ENCODE data around the gene TSPAN32.

The TSPAN32 gene

DNA sequence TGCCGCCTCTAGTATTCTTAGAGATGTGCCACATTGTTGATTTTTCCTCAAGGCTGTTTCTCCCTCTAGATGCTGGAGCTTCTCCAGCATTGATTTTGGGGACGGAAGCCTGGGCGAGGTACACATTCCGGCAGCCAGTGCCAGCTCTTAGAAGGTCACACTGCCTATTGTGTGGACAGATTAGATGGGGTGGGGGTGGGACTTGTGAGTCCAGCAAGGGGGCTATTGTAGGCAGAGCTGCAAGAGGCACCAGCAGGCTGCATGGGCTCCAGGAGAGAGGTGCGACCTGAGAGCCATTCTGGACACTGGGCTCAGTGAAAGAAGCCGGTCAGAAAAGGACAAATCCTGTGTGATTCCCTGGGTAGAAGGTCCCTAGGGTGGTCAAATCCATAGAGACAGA is 12.5 kb upstream of the TSPAN32 start:
- no peak for DNase-seq (ENCODE audit: low spot score)

DNA sequence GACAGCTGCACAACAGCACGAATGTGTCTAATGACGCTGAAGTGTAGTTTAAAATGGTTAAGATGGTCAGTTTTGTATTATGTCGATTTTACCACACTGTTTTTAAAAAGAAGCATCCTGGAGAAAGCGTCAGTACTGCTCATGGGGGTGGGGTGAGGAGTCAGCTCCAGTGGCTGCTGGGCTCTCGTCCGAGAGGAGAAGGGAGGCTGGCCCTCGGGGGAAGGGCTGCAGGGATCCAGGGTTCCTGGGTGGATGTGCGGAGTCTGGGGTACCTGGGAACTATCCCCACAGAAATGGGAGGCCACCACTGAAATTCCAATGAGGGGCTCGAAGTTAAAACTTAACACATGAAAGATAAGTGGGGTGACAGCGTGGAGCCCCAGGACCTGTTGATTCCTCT is 12.0 kb upstream of the TSPAN32 start:
- no peak for DNase-seq (ENCODE audit: low spot score)

DNA sequence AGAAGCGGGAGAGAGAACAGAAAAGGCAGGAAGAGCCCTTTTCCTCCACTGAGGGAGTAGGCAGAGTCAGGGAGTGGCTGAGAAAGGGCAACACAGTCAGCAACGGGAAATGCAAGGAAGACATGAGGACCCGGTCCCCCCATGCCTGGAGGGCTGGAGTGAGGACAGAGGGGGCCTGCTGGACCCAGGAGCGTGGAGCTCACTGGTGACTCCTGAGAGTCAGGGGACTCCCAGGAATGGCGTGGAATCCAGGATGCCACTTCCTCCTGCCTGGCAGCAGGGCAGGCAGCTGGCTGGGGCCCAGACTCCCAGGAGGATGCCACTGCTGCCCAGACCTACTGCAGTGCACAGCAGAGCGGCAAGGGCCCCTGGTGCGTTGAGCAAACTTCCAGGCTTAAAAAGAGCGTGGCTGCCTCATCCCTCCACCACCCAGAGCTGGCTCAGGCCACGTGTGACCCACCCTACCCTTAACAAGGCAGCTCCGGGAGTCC is 11.4 kb upstream of the TSPAN32 start:
- no peak for DNase-seq (ENCODE audit: low spot score)

DNA sequence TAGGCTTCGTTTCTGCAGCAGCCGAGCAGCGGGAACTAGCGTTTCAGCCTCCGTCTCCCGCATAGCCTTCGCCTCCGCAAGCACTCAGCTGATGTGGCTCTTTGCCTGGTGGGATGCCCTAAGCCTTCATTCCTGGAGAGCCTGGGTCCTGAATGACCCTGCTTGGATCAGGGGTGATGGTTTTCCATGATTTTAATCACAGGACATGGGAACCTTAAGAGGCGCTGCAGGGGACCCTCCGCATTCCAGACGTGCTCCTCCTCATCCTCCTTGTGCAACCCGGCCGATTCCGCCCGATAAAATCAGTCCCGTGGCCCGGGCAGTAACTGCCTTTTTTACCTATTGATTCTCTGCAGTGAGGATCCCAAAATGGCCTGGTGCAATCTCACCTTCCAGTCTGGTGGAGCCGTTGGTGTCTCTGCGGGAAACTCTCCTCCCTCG is 8.3 kb upstream of the TSPAN32 start:
- no peak for DNase-seq (ENCODE audit: low spot score)

DNA sequence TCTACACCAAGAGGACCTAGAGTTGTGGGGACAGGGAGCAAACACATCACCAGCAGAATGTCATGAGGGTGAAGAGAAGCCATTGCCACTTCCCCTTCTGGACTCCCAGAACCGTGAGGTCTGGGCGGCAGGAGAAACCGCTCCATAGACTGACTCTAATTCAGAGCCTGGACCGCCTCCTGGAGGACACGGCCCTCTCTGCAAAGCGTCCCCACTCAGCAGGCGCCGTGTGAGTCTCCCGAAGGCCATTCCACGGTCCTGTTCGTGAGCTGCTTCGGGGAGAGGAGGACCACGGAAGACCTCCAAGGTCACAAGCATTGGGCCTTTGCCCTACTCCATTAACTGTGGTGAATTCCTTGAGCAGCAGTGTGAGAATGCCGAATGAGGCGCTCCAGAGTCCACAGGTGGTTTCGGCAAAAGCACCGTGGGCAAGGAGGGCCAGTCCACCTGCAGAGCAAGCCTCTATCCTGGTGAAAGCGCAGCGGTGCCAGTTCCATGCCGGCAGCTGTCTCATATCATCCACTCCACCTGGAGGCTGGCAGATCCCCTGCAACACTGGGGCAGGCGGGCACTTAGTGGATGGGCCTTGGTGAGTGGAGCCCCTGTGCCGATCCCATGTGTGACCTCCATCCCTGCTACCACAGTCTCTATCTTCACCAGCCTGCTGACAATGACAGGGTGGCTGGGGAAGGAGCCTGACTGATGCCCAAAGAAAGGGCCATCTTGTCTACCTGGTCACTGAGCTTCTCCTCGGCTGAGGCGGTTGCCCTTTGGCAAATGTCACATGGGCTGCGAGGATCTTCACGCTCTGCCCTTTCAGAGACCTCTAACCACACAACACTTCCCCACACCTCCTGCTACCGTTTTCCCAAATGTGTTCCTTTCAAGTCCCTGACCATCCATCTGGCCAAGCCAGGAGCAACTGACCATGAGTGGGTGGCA is 7.6 kb upstream of the TSPAN32 start:
- DNase-seq (ENCODE audit: low spot score), result no peak

DNA sequence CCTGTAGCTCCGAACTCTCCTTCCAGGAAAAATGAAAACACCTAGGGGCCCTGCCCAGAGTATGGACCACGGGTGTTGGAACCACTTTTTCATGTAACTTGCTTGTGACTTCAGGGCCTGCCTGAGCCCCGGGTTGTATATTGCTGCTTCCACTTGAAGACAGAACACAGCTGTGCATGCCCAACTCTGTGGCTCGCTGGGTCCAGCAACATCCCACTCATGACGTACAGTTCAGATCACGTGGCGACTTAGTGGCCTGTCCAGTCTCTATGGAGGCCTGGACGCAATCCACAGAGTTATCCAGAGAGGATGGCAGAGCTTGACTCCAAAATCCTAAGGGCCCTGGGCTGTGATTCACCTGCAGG is 6.9 kb upstream of the TSPAN32 start:
- DNase-seq (ENCODE audit: low spot score), result no peak

DNA sequence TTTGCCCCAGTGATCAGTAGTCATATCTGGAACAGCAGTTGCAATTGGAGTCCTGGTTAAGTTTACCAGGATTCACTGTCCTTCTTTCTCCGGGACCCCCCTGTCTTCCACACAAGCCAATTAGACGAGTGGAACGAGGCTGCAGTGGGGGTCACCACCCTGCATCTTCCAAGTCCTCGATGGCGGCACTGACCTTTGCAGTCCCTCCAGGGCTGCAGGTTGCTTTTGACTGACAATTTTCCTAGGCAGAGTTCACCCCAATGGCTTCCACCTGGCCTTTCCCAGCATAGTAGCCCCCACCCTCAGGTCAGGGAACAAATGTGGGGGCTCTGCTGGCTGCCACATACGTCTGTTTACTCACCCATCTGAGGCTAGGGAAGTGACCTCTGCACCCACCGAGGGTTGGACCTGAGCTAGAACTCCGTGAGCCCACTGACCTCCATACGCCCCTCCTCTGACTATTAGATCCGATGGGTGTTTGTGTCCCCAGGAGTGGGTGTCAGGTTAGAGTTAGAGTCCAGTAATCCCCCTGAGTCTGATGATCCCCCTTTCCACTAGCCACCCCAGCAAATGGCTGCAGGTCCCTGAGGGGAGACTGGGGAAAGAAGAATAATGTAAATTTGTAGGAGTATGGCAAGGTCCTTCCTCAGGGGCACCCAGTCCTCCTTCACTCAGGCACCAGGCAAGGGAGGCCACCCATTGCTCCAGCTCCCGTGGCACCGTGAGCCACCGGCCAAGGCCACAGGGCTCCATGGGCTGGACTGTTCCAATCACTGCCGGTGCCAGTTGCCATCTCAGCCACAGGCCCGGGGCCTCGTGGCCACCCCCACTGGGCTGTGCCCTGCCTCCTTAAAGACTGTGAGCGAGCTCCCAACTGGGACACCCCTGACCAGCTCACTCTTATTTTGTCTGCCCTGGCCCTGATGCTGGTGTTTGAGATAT is 5.6 kb upstream of the TSPAN32 start:
- DNase-seq (ENCODE audit: low spot score), result no peak

DNA sequence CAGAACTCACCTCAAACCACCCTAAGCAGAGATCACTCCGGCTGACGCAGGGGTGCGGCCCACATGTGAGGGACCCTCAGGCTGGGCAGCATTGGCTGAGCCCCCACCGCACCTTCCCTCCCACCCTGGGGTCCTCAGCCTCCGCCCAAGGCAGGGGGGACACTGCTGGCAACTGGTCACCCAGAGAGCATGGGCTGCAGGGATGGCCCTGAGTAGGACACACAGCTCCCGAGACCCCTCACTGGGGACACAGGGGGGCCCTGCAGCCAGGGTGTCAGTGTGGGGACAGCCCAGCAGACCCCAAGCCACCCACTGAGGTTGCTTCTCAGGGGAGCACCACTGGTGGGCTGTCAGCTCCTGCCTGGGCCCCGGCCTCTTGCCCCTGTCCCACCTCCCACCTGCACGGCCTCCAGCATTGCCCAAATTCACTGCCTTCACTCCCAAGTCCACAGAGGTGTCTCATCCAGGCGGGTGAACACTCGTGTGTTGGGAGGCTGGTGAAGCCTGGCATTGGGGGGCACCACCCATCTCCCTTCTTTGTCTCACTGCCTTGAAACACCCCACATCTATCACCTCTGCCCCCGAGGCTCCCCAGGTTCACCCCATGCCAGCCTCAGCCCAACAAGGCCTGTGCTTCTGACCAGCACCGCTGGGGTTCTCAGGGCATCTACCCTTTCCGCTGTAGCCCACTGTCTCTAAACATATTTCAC is 4.7 kb upstream of the TSPAN32 start:
- no peak for DNase-seq (ENCODE audit: low spot score)

DNA sequence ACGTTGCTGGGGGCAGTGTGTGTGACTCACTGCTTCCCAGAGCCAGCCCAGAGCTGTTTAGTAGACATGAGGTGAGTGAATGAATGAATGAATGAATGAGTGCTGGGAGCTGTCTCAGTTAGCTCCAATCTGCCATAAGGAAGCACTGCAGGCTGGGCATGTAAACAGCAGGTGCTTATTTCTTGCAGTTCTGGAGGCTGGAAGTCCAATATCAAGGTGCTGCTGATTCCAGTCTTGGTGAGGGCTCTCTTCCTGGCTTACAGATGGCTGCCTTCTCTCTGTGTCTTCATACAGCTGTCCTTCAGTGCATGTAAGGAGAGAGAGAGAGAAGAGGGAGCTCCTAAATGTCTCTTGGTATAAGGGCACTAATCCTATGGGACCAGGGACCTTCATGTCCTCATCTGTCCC is 4.2 kb upstream of the TSPAN32 start:
- no peak for DNase-seq (ENCODE audit: low spot score)

DNA sequence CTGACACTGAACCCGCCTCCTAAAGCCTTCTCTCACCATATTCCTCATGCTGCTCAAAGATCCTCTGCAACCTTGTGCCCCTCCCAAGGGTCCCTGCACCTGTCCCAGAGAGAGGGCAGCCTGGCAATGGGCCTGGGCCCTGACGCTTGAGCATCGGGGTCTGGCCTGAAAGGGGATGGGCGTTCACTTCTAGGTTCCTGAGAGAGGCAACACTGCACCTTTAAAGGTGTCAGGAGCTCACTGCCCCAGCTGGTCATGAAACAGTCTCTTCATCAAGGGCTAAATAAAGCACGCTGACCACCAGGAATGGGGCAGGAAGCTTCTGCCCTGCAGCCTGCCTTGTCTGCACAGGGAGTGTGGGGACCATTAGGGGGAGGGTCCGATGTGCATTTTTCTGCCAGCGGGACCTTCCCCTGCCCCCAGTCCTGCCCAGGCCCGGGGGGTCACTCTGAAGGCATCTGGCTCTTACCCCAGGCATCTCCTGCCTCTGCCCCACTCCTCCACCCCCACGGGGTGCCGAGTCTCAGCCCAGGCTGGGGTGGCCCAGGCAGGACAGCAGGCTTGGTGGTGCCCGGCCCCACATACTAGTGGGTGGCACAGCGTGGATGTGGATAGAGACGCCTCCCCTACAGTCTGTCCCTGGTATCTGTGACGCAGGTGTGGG is 3.5 kb upstream of the TSPAN32 start:
- no peak for DNase-seq (ENCODE audit: low spot score)

DNA sequence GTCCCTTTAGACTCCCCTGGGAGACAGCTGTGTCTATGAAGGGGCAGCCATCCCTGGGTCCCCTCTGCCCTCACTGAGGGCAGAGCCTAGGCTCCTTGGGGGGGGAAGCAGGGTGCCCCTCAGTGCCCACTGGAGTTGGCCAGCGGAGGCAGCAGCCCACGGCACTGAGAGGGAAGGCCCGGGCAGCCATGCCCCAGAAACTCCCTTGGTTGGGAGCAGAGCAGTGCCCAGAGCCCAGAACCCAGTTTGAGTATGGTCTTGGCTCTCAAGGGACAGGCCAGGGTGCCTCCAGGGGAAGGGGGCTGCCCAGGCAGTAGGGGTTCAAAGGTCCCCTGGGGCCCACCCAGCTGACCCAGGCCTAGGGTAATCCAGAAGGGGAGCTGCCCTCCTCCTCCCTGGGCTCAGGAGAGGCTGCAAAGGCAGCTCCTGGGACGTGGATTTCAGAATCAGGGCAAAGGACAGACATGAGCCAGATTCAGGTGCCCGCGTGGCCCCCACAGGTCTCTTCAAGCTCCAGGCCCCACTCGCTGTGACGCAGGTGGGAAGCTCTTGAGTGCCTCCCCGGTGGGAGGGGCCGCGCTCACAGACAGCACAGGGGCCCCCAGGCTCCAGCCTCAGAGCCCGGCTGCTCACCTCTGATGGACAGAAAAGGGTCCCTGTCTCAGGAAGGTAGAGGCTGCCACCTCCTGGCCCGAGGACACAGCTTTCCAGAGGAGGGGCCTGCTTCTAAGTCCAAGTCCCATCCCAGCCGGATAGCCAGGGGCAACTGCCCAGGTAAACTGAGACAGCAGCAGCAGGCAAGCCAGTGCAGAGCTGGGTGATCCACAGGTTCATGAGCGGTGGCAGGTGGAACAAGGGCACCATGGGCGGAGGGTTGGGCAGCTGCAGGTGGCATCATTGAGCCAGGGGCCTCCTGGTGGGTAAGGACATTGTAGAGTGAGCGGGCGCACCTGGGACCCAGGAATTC is 2.7 kb upstream of the TSPAN32 start:
- DNase-seq (ENCODE audit: low spot score), result no peak

DNA sequence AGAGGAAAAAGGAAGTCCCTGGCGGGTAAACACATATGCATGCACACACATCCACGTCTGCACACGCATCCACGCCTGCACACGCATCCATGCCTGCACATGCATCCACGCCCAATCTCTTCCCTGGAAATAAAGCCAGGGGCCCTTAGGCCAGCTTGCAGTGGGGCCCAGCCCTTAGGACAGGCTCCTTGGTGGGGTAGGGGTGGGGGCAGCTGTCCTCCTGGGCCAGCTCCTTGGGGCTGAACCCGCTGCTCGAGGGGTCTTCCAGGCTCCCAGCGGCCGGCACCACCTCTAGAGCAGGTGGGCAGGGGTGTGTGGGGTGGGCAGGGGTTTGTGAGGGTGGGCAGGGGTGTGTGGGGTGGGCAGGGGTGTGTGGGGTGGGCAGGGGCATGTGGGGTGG is 2.0 kb upstream of the TSPAN32 start:
- no peak for DNase-seq (ENCODE audit: low spot score)

DNA sequence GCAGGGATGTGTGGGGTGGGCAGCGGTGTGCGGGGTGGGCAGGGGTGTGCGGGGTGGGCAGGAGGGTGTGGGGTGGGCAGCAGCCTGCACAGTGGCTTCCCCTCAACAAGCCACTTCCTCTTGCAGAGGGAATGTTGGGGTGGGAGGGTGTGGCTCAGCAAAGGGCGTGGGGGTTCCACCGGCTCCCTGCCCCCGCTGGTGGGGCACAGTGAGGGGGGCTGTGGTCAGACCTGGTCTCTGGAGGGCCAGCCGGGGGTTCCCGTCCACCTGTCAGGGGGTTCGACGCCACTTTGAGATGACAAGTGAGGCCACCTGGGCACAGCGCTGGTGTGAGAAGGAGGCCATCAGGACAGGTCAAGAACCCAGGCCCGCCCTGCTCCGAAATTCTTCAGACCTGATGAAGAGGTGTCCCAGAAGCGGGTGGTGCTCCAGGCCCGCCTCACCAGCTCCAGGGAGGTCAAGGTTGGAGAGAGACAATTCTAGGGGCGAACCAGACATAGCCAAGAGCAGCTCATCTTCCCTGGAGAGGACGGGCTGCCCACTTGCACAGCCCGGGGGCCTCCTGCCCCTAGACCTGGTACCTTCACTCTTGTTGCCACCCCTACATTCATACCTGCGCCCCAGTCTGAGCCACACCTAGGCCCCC is 1.4 kb upstream of the TSPAN32 start:
- no peak for DNase-seq (ENCODE audit: low spot score)

DNA sequence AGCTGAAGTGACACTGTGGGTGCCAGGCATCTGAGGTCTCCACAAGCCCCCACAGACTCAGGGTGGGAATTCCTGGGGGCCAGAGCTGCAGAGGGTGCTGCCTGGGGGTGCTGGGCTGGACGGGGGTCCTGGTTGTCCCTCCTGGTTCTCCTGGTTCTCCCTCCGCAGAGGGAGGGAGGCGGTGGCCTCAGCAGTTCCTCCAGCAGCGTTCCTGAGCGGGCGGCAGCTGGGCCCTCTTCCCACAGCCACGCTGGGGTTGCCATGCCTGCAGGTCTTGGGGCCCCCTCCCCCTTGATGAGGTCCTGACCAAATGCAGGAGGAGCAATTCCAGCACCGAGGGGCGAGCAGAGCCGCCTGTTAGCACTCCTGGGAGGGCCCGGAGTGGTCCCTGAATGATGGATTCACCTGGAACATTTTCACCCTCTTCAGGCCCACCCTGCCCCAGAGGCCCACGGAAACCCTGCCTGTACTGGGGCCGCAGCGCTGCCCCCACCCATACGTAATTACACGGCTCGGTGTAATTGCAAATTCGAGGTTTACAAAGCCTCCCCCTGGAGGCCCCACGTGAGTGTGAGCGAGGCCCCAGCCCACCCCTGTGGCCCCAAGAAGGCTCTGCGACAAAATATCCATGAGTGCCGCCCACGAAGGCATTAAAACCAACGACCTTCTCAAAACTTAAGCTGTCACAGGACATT is 730 bp upstream of the TSPAN32 start:
- no peak for DNase-seq (ENCODE audit: low spot score)

DNA sequence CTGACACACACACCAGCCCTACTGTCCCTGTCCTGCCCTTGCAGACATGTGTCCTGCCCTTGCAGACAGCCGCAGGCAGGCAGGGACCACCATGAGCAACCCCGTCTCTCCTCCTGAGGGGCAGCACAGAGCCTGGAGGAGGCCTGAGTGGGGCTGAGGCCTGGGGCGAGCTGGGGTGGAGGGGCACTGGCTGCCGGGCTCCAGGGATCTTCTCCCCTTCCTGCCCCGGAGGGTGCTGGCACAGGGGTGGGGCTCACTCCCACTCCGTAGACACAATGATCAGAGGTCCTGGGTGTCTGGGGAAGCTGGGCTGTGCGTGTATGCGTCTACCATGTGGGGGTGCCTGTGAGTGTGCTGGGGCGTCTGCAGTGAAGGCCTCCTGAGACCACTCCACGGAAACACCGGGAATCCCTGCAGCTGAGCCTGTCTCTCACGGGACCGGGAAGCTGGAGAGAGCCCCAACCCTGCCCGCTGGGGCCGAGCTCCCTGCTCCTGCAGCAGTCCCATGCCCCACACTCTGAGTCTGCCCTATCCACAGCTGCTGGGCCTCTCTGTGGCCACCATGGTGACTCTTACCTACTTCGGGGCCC is 588 bp downstream of the TSPAN32 start:
- no peak for DNase-seq (ENCODE audit: low spot score)

DNA sequence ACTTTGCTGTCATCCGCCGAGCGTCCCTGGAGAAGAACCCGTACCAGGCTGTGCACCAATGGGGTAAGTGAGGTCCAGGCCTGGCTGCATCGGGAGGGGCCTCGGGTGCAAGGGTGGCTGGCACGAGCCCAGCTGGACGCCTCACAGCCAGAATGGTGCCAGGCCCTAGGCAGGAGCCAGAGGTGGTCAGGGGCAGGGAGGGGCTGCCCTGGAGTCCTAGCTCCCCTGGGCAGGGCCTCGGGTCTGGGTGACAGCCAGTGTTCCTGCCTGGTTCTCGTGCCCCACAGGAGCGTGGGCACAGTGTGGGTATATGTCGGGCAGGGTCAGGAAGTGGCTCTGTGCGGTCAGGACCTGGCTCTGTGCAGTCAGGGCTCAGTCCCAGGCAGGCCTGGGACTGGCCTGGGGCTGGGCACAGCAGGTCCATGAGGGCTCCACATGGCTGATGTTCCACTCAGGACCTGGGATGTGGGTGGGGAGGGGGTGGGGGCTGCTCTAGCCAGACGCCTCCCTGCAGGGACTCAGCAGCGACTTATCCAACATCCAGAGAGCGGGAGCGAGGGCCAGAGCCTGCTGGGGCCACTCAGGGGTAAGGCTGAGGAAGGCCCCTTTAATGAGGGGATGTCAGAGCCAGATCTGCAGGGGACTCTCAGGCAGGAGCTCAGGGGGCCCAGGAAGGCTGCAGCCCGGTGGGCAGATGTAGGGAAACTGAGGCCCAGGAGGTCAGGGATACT is 1.2 kb downstream of the TSPAN32 start:
- peak; percentile 37 for DNase-seq (ENCODE audit: low spot score)

DNA sequence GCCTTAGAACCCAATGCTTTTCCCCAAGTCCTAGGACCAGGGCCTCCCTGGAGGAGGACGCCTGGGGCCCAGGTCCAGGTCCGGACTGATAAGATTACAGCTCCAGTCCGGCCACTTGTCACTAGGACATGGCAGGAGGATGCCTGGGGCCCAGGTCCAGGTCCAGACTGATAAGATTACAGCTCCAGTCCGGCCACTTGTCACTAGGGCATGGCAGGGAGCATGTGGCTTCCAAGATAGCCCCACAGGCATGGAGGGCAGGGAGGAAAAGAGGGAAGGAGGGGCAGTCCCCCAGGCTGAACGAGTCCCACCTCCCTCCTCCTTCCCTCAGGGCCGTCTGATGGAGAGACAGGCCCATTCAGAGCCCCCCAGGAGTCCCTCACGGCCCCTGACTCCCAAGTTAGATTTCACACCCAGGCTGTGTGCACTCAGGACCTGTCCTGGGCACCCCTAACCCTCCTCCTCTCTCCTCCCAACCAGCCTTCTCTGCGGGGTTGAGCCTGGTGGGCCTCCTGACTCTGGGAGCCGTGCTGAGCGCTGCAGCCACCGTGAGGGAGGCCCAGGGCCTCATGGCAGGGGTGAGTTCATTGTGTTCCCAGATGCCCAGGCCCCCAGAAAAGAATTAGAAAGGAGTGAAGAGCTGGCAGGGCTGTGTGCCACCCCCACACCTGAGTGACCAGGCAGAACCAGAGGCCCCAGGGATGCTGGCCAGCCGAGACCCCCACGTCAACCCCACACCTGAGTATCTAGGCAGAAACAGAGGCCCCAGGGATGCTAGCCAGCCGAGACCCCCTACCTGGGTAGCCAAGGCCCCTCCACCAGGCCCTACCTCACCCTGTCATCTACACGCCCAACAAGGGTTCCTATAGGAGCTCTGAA is 2.1 kb downstream of the TSPAN32 start:
- DNase-seq (ENCODE audit: low spot score), result no peak
